Thyroid gland (tissue), 4 donors: Measurements from ENCODE around the gene NBAS. TPM values are rescaled to one million over a fixed set of nuclear protein-coding genes. Genes with fewer than 3 reads are reported as not detected.

Experiments
- DNase-seq, 2 donors: peaks; one replicate each; pipeline ENCODE4 v3.0.0-alpha.2; 2019
- H3K27ac ChIP-seq, 3 donors: fragments of 200-600 bp; sonication (generic); 1 replicate in 2 of 3; 2 replicates in 1 of 3; pipeline ENCODE4 v1.5.1; 2016 to 2019; ENCODE audit warnings: mild to moderate bottlenecking in 1 of 3, moderate library complexity in 1 of 3
- H3K27me3 ChIP-seq: fragments of 200-600 bp; sonication (generic); one replicate; pipeline ENCODE4 v1.5.1; 2019
- H3K36me3 ChIP-seq, 2 donors: fragments of 200-600 bp; sonication (generic); one replicate each; pipeline ENCODE4 v1.5.1; 2016 to 2019
- H3K4me1 ChIP-seq, 2 donors: fragments of 200-600 bp; sonication (generic); one replicate each; pipeline ENCODE4 v1.5.1; 2017 to 2019
- H3K4me3 ChIP-seq, 3 donors: fragments of 200-600 bp; sonication (generic); replicated peaks in 1 of 3; 1 replicate in 2 of 3; 2 replicates in 1 of 3; pipeline ENCODE4 v1.5.1; 2016; ENCODE audit warnings: mild to moderate bottlenecking in 1 of 3
- H3K9me3 ChIP-seq: fragments of 200-600 bp; sonication (generic); one replicate; pipeline ENCODE4 v1.5.1; 2017
- POLR2A ChIP-seq, 2 donors: fragments of 450-650 bp; IDR thresholded peaks; one replicate each; pipeline ENCODE4 v1.6.1; 2017; ENCODE audit warnings: antibody characterized with exemption in 2 of 2, mild to moderate bottlenecking in 2 of 2, moderate library complexity in 1 of 2
- WGBS, 2 donors: methylation state at CpG; one replicate each; pipeline ENCODE4 v1.1.5; 2017; 5-methylcytosine and 5-hydroxymethylcytosine counted together
- intact Hi-C: fragments of 100-400 bp; cut with DNase I; formaldehyde crosslinking; loops from one replicate; pipeline ENCODE4 v1.15.1; 2023
- total RNA-seq, 4 donors: library from RNA; depleted of rRNA; stranded (reverse); fragments of >200 nt; gene quantifications; one replicate each; pipeline ENCODE4 v1.2.3, GENCODE V29; 2016
- TF ChIP-seq, protein P1 (sequence below), 6 experiments: fragments of 200-600 bp in 3 of 6; fragments of 450-650 bp in 3 of 6; sonication (generic) in 3 of 6; IDR thresholded peaks; one replicate each; pipeline ENCODE4 v1.5.1; 2016 to 2019; ENCODE audit warnings: antibody characterized with exemption in 6 of 6, mild to moderate bottlenecking in 2 of 6, inconsistent platforms in 1 of 6, moderate library complexity in 1 of 6

NBAS gene
- total RNA-seq, 4 donors from 2014 or later: 50.4 to 71.5 (median 54.7) TPM

DNA sequence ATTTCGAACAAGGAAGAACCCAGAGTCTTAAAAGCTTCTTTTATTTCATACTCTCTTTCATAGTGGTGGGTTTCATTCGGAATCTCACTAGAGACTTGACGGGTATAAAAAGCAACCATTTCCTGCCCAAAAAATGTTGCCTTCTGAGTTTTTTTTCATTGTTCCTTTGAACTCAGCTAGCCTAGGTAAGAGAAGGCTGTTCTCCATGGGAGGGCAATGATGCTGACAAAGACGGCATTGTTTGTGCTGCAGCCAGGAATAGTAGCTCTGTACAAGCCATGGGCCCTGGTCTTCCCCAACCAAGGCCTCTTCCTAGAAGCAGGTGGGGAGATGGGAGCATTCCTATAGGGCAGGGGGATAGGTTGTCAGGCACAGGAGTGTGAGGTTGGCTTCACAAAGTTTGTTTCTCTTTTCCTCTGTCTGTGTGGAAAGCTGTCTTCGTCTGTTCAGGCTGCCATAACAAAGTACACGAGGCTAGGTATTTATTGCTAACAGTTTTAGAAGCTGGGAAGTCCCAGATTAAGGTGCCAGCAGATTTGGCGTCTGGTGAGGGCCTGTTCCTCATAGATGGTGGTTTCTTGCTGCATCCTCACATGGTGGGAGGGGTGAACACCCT is 405.1 kb downstream of the NBAS start:
- TF ChIP-seq POLR2A (IDR thresholded peaks at IDR 0.05): no peak
- TF ChIP-seq, protein P1, sequence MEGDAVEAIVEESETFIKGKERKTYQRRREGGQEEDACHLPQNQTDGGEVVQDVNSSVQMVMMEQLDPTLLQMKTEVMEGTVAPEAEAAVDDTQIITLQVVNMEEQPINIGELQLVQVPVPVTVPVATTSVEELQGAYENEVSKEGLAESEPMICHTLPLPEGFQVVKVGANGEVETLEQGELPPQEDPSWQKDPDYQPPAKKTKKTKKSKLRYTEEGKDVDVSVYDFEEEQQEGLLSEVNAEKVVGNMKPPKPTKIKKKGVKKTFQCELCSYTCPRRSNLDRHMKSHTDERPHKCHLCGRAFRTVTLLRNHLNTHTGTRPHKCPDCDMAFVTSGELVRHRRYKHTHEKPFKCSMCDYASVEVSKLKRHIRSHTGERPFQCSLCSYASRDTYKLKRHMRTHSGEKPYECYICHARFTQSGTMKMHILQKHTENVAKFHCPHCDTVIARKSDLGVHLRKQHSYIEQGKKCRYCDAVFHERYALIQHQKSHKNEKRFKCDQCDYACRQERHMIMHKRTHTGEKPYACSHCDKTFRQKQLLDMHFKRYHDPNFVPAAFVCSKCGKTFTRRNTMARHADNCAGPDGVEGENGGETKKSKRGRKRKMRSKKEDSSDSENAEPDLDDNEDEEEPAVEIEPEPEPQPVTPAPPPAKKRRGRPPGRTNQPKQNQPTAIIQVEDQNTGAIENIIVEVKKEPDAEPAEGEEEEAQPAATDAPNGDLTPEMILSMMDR (IDR thresholded peaks at IDR 0.05): no peak
- WGBS, 2 donors: 79 to 86% methylated on average over 7 of the region's 7 CpGs
- Histone ChIP-seq H3K9me3 (no peaks in the 10 kb centered on the region), H3K27ac (no peak overlapping the region), H3K4me3 (no peak overlapping the region), H3K36me3 (no peaks in the 10 kb centered on the region), H3K27me3 (no peaks in the 10 kb centered on the region), H3K4me1 (no peaks in the 10 kb centered on the region)
- no peak for DNase-seq
- intact Hi-C loops: no loop called here

DNA sequence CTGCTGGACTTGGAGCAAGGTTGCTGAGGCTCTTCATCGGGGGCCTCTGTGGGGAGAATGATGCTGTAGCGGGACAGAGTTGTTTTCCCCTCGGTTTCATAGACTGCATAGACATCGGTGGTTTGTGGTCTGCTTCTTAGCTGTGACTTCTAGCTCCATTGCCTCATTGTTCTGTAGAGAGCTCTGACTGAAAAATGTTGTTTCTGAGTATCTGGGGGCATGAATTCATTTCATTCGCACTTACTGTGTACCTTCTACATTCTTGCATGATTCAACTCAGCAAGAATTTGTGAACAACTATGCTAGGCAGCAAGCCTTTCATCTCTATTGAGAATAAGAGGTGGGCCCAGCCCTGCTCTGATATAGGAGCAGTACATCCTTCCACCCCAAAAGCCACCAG is 406.8 kb downstream of the NBAS start:
- TF ChIP-seq, protein P1 (IDR thresholded peaks at IDR 0.05): no peak
- TF ChIP-seq POLR2A (IDR thresholded peaks at IDR 0.05): no peak
- WGBS, 2 donors: 84% methylated on average over 5 of the region's 5 CpGs
- H3K9me3 ChIP-seq: no peaks in the 10 kb centered on the region
- H3K27ac ChIP-seq: no peak overlapping the region
- no peaks in the 10 kb centered on the region for H3K27me3 ChIP-seq
- no peak overlapping the region for H3K4me3 ChIP-seq
- intact Hi-C loops: no loop called here
- no peak for DNase-seq
- no peaks in the 10 kb centered on the region for H3K4me1 ChIP-seq
- no peaks in the 10 kb centered on the region for H3K36me3 ChIP-seq

DNA sequence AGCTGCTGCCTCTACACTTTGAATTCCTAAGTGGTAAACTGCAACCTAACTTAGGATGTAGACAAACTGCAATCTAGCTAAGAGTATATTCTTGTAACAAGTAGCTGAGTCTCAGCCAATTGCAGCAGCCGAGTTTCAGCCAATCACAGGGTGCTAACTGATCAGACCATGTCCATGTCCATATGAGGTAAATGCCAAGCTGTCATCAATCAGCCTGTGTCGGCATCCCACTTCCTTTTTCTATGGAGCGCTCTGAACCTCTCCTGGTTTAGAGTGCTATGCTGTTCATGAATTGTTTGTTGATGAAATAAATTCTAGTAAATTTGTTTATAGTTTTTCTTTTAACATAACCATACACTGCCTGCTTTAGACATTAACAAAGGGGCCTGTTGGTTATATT is 408.8 kb downstream of the NBAS start:
- Histone ChIP-seq H3K4me1 (no peaks in the 10 kb centered on the region), H3K9me3 (no peaks in the 10 kb centered on the region), H3K36me3 (no peaks in the 10 kb centered on the region), H3K4me3 (no peak overlapping the region), H3K27me3 (no peaks in the 10 kb centered on the region), H3K27ac (no peak overlapping the region)
- 95% methylated on average over 3 of the region's 3 CpGs for WGBS, 2 donors
- TF ChIP-seq, protein P1 (IDR thresholded peaks at IDR 0.05): no peak
- TF ChIP-seq POLR2A (IDR thresholded peaks at IDR 0.05): no peak
- no peak for DNase-seq
- intact Hi-C loops: no loop called here

DNA sequence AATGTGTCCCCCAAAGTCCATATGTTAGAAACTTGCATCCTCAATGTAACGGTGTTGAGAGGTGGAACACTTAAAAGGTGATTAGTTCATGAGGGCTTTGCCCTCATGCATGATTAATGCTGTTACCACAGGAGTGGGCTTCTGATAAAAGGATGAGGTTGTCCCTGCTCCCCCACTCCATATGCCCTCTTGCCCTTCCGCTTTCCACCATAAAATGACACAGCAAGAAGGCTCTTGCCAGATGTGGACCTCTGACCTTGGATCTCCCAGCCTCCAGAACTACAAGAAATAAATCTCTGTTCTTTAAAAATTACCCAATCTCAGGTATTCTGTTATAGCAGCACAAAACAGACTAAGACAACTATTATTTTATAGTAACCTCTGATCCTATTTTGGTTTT is 412.1 kb downstream of the NBAS start:
- Histone ChIP-seq H3K27me3 (no peaks in the 10 kb centered on the region), H3K4me1 (no peaks in the 10 kb centered on the region), H3K9me3 (no peaks in the 10 kb centered on the region), H3K36me3 (no peaks in the 10 kb centered on the region), H3K4me3 (no peak overlapping the region), H3K27ac (no peak overlapping the region)
- no peak for DNase-seq
- TF ChIP-seq, protein P1 (IDR thresholded peaks at IDR 0.05): no peak
- no peak for TF ChIP-seq POLR2A (IDR thresholded peaks at IDR 0.05)
- 72 to 83% methylated on average over 2 of the region's 2 CpGs for WGBS, 2 donors
- intact Hi-C loops: no loop called here

DNA sequence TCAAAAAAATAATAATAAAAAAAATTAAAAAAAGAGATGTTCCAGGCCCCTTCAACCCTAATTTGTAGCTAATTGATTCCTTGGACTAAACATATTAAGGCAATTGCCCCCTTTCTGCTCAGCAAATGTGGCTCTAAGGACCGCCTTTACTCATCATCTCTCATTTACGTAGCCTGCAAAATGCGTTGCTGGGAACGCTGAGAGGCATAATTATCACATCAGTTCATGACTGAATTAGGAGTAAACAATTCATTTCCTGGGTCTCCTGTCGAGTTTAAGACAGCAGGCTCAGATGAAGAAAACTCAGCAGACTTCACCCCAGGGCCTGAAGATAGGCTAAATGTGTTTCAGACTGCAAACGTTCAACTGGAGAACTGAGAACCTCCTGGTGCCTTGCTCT is 413.5 kb downstream of the NBAS start:
- intact Hi-C loops: no loop called here
- H3K27me3 ChIP-seq: no peaks in the 10 kb centered on the region
- DNase-seq: no peak
- H3K27ac ChIP-seq: no peak overlapping the region
- WGBS, 2 donors: 62 to 75% methylated on average over 6 of the region's 6 CpGs
- no peaks in the 10 kb centered on the region for H3K4me1 ChIP-seq
- no peak overlapping the region for H3K4me3 ChIP-seq
- H3K36me3 ChIP-seq: no peaks in the 10 kb centered on the region
- TF ChIP-seq POLR2A (IDR thresholded peaks at IDR 0.05): no peak
- TF ChIP-seq, protein P1 (IDR thresholded peaks at IDR 0.05): no peak
- H3K9me3 ChIP-seq: no peaks in the 10 kb centered on the region
